T47D (cell line): ENCODE results near the gene GALNT17.

Experiments used
- DNase-seq, 2 experiments: peaks; one replicate each; pipeline versions ENCODE4 v3.0.0 to v3.0.0-alpha.2; 2011 to 2012; ENCODE audit warnings: low read depth in 1 of 2, low spot score in 1 of 2
- JUND ChIP-seq: IDR thresholded peaks from 2 replicates; pipeline ENCODE4 v1.6.1; 2012; ENCODE audit warnings: low read depth
- in situ Hi-C: cut with HindIII; loops from 2 replicates; pipeline ENCODE4 v1.10.0; 2016; ENCODE audit warnings: low sequenced_read_pairs, low pct_unique_long_range_greater_than_20kb

GALNT17 gene

GRCh38 chr7:71345117-71345884 is 213.4 kb downstream of the GALNT17 start:
- DNase-seq: no peak
- in situ Hi-C loops: no loop called here
- TF ChIP-seq JUND: no peak

GRCh38 chr7:71348821-71349681 is 217.1 kb downstream of the GALNT17 start:
- in situ Hi-C loops: no loop called here
- DNase-seq: peak; percentile 23 to 64
- no peak for TF ChIP-seq JUND

- no peak for DNase-seq
- in situ Hi-C loops: no loop called here
- no peak for TF ChIP-seq JUND
Observed at GRCh38 chr7:71349682-71350481, 217.9 kb downstream of the GALNT17 start.

- in situ Hi-C loops: no loop called here
- no peak for DNase-seq
- TF ChIP-seq JUND: no peak
Observed at GRCh38 chr7:71350680-71351079, 218.7 kb downstream of the GALNT17 start.

- DNase-seq: no peak
- in situ Hi-C loops: no loop called here
- TF ChIP-seq JUND: no peak
Observed at GRCh38 chr7:71354716-71355115, 222.8 kb downstream of the GALNT17 start.

GRCh38 chr7:71361451-71362032 is 229.6 kb downstream of the GALNT17 start:
- DNase-seq: no peak
- in situ Hi-C loops: no loop called here
- TF ChIP-seq JUND: no peak

GRCh38 chr7:71362240-71362639 is 230.3 kb downstream of the GALNT17 start:
- no peak for DNase-seq
- in situ Hi-C loops: no loop called here
- no peak for TF ChIP-seq JUND

GRCh38 chr7:71363223-71363622 is 231.3 kb downstream of the GALNT17 start:
- no peak for DNase-seq
- TF ChIP-seq JUND: no peak
- in situ Hi-C loops: no loop called here

- no peak for DNase-seq
- in situ Hi-C loops: no loop called here
- TF ChIP-seq JUND: no peak
Observed at GRCh38 chr7:71363627-71364026, 231.7 kb downstream of the GALNT17 start.

- DNase-seq: no peak
- in situ Hi-C loops: no loop called here
- no peak for TF ChIP-seq JUND
Observed at GRCh38 chr7:71364551-71364950, 232.6 kb downstream of the GALNT17 start.

- in situ Hi-C loops: no loop called here
- no peak for DNase-seq
- TF ChIP-seq JUND: no peak
Observed at GRCh38 chr7:71372991-71373390, 241.0 kb downstream of the GALNT17 start.

- DNase-seq: no peak
- in situ Hi-C loops: no loop called here
- no peak for TF ChIP-seq JUND
Observed at GRCh38 chr7:71377062-71377461, 245.1 kb downstream of the GALNT17 start.
